Gastrocnemius medialis (tissue), 4 donors: ENCODE data around the gene RPS6KA4.

Source experiments
- POLR2A ChIP-seq, 2 donors: fragments of 450-650 bp; IDR thresholded peaks; one replicate each; pipeline ENCODE4 v1.6.1; 2017; ENCODE audit warnings: antibody characterized with exemption in 2 of 2, mild to moderate bottlenecking in 2 of 2, moderate library complexity in 2 of 2
- TF ChIP-seq, protein P1 (sequence below), 5 experiments: fragments of 450-650 bp in 3 of 5; fragments of 200-600 bp in 2 of 5; sonication (generic) in 2 of 5; IDR thresholded peaks in 4 of 5; conservative IDR thresholded peaks in 1 of 5; 1 replicate in 4 of 5; 2 replicates in 1 of 5; pipeline ENCODE4 v1.5.1; 2016 to 2019; ENCODE audit warnings: antibody characterized with exemption in 5 of 5, mild to moderate bottlenecking in 3 of 5, moderate library complexity in 3 of 5

- TF ChIP-seq, protein P1, sequence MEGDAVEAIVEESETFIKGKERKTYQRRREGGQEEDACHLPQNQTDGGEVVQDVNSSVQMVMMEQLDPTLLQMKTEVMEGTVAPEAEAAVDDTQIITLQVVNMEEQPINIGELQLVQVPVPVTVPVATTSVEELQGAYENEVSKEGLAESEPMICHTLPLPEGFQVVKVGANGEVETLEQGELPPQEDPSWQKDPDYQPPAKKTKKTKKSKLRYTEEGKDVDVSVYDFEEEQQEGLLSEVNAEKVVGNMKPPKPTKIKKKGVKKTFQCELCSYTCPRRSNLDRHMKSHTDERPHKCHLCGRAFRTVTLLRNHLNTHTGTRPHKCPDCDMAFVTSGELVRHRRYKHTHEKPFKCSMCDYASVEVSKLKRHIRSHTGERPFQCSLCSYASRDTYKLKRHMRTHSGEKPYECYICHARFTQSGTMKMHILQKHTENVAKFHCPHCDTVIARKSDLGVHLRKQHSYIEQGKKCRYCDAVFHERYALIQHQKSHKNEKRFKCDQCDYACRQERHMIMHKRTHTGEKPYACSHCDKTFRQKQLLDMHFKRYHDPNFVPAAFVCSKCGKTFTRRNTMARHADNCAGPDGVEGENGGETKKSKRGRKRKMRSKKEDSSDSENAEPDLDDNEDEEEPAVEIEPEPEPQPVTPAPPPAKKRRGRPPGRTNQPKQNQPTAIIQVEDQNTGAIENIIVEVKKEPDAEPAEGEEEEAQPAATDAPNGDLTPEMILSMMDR (IDR thresholded peaks at IDR 0.05 in 4 of 5, conservative IDR thresholded peaks at IDR 0.05 in 1 of 5) = no peak
- no peak for TF ChIP-seq POLR2A (IDR thresholded peaks at IDR 0.05)
Observed at GRCh38 chr11:64415286-64415685, 56.3 kb downstream of the RPS6KA4 start.
